NCI-H748 treated with DMSO at 0.1 percent for 48 hours (cell line): ENCODE measurements around the gene TBC1D22B.

Source experiments
- DNase-seq: peaks from one replicate; lab custom pipeline; 2025; lab: John Stamatoyannopoulos, UW

The TBC1D22B gene

GRCh38 chr6:37239950-37240713 lies 17.4 kb upstream of the TBC1D22B start:
- peak; percentile 43 for DNase-seq

GRCh38 chr6:37241131-37241530 lies 16.4 kb upstream of the TBC1D22B start:
- DNase-seq: no peak

- no peak for DNase-seq
Measured at GRCh38 chr6:37241775-37242428, 15.7 kb upstream of the TBC1D22B start.

GRCh38 chr6:37242429-37243052 lies 15.0 kb upstream of the TBC1D22B start:
- DNase-seq: no peak

- DNase-seq: no peak
Measured at GRCh38 chr6:37243131-37243815, 14.3 kb upstream of the TBC1D22B start.

GRCh38 chr6:37243816-37244370 lies 13.7 kb upstream of the TBC1D22B start:
- no peak for DNase-seq

GRCh38 chr6:37244430-37245310 lies 12.9 kb upstream of the TBC1D22B start:
- DNase-seq: peak; percentile 92

GRCh38 chr6:37251211-37251780 lies 6.3 kb upstream of the TBC1D22B start:
- DNase-seq: no peak

GRCh38 chr6:37253486-37254007 lies 4.0 kb upstream of the TBC1D22B start:
- no peak for DNase-seq

- no peak for DNase-seq
Measured at GRCh38 chr6:37254881-37255280, 2.7 kb upstream of the TBC1D22B start.

GRCh38 chr6:37256692-37257319 lies 766 bp upstream of the TBC1D22B start:
- no peak for DNase-seq

GRCh38 chr6:37257320-37257633 lies 295 bp upstream of the TBC1D22B start:
- peak; percentile 68 for DNase-seq

GRCh38 chr6:37258405-37259105 lies 983 bp downstream of the TBC1D22B start:
- no peak for DNase-seq

GRCh38 chr6:37259191-37259590 lies 1.6 kb downstream of the TBC1D22B start:
- no peak for DNase-seq

GRCh38 chr6:37260040-37260439 lies 2.5 kb downstream of the TBC1D22B start:
- no peak for DNase-seq

GRCh38 chr6:37260444-37260843 lies 2.9 kb downstream of the TBC1D22B start:
- DNase-seq: no peak

- no peak for DNase-seq
Measured at GRCh38 chr6:37261198-37261597, 3.6 kb downstream of the TBC1D22B start.

GRCh38 chr6:37262446-37263026 lies 5.0 kb downstream of the TBC1D22B start:
- no peak for DNase-seq

- no peak for DNase-seq
Measured at GRCh38 chr6:37265001-37265400, 7.4 kb downstream of the TBC1D22B start.
